CD14-positive monocyte (primary cell): Measurements from ENCODE around the gene SLC16A11. TPM values are rescaled to one million over a fixed set of nuclear protein-coding genes. Genes with fewer than 3 reads are reported as not detected.

Experiments used
- DNase-seq, 3 donors: peaks; one replicate each; pipeline ENCODE4 v3.0.0-alpha.2; 2011 to 2022
- H2AFZ ChIP-seq: 2 replicates; pipeline ENCODE4 v1.6.0; 2012; ENCODE audit warnings: mild to moderate bottlenecking, low read depth, low read length, inconsistent platforms; ENCODE audit not compliant: insufficient read depth, poor library complexity, severe bottlenecking
- H3K27ac ChIP-seq, 2 donors: 1 replicate in 1 of 2; 2 replicates in 1 of 2; pipeline ENCODE4 v1.5.1; 2012 to 2013; ENCODE audit warnings: low read length in 2 of 2, control low read depth in 1 of 2, inconsistent platforms in 1 of 2, low read depth in 1 of 2, mild to moderate bottlenecking in 1 of 2
- H3K27me3 ChIP-seq, 2 donors: one replicate each; pipeline versions ENCODE4 v1.6.0 to v1.6.1; 2011 to 2013; ENCODE audit warnings: low read length in 2 of 2; ENCODE audit not compliant: control insufficient read depth in 2 of 2, insufficient read depth in 2 of 2
- H3K36me3 ChIP-seq, 2 donors: replicated peaks in 1 of 2; 1 replicate in 1 of 2; 2 replicates in 1 of 2; pipeline versions ENCODE4 v1.5.1 to v1.6.1; 2012 to 2013; ENCODE audit warnings: low read length in 2 of 2, control low read depth in 1 of 2, inconsistent platforms in 1 of 2, mild to moderate bottlenecking in 1 of 2; ENCODE audit not compliant: insufficient read depth in 2 of 2, control insufficient read depth in 1 of 2
- H3K4me1 ChIP-seq, 2 donors: 1 replicate in 1 of 2; 2 replicates in 1 of 2; pipeline versions ENCODE4 v1.5.1 to v1.6.1; 2012 to 2013; ENCODE audit warnings: low read length in 2 of 2, control low read depth in 1 of 2, inconsistent platforms in 1 of 2, mild to moderate bottlenecking in 1 of 2, moderate library complexity in 1 of 2; ENCODE audit not compliant: insufficient read depth in 2 of 2, control insufficient read depth in 1 of 2
- H3K4me2 ChIP-seq: replicated peaks from 2 replicates; pipeline ENCODE3; 2012; ENCODE audit warnings: low read length, moderate library complexity, mild to moderate bottlenecking; ENCODE audit not compliant: poor library complexity, severe bottlenecking; ENCODE audit errors: extremely low read depth
- H3K4me3 ChIP-seq, 3 experiments: fragments of 200-600 bp in 1 of 3; sonication (generic) in 1 of 3; replicated peaks in 1 of 3; 1 replicate in 2 of 3; 2 replicates in 1 of 3; pipeline ENCODE4 v1.5.1; 2011 to 2013; ENCODE audit warnings: low read length in 3 of 3, mild to moderate bottlenecking in 3 of 3, control low read depth in 2 of 3, low read depth in 2 of 3, inconsistent platforms in 1 of 3, moderate library complexity in 1 of 3
- H3K79me2 ChIP-seq: 2 replicates; pipeline ENCODE4 v1.6.0; 2012; ENCODE audit warnings: mild to moderate bottlenecking, control low read depth, inconsistent platforms, low read length, moderate library complexity; ENCODE audit not compliant: insufficient read depth
- H3K9ac ChIP-seq: 2 replicates; pipeline ENCODE4 v1.6.0; 2017; ENCODE audit warnings: low read length, mild to moderate bottlenecking; ENCODE audit not compliant: insufficient read depth, poor library complexity, severe bottlenecking
- H3K9me3 ChIP-seq, 2 donors: replicated peaks in 1 of 2; 1 replicate in 1 of 2; 2 replicates in 1 of 2; pipeline versions ENCODE4 v1.5.1 to v1.6.1; 2012 to 2013; ENCODE audit warnings: low read length in 2 of 2, control low read depth in 1 of 2; ENCODE audit not compliant: control insufficient read depth in 1 of 2, insufficient read depth in 1 of 2
- H4K20me1 ChIP-seq: 2 replicates; pipeline ENCODE4 v1.6.0; 2012; ENCODE audit warnings: mild to moderate bottlenecking, low read length, control low read depth, moderate library complexity; ENCODE audit not compliant: insufficient read depth
- H3K27ac Mint-ChIP-seq, 7 donors: one replicate each; pipeline ENCODE4 v1.8.0; 2020; ENCODE audit warnings: mild to moderate bottlenecking in 7 of 7, mixed read lengths in 7 of 7, moderate library complexity in 6 of 7, inconsistent platforms in 2 of 7
- H3K27me3 Mint-ChIP-seq, 3 donors: one replicate each; pipeline ENCODE4 v1.8.0; 2021 to 2022; ENCODE audit warnings: low read depth in 3 of 3, mild to moderate bottlenecking in 3 of 3, mixed read lengths in 3 of 3, moderate library complexity in 3 of 3, inconsistent platforms in 1 of 3
- H3K36me3 Mint-ChIP-seq, 2 donors: one replicate each; pipeline ENCODE4 v1.8.0; 2020; ENCODE audit warnings: mixed read lengths in 2 of 2, inconsistent platforms in 1 of 2, mild to moderate bottlenecking in 1 of 2
- H3K4me1 Mint-ChIP-seq: one replicate; pipeline ENCODE4 v1.8.0; 2020; ENCODE audit warnings: mild to moderate bottlenecking, mixed read lengths
- H3K4me3 Mint-ChIP-seq, 2 donors: one replicate each; pipeline ENCODE4 v1.8.0; 2020; ENCODE audit warnings: mild to moderate bottlenecking in 2 of 2, mixed read lengths in 2 of 2, moderate library complexity in 1 of 2
- H3K9me3 Mint-ChIP-seq, 7 donors: one replicate each; pipeline ENCODE4 v1.8.0; 2020 to 2022; ENCODE audit warnings: mixed read lengths in 7 of 7, mild to moderate bottlenecking in 6 of 7, moderate library complexity in 6 of 7, inconsistent platforms in 2 of 7
- CTCF ChIP-seq: fragments of 200-600 bp; IDR thresholded peaks from one replicate; pipeline ENCODE4 v1.8.0; 2022; ENCODE audit warnings: antibody characterized with exemption, mild to moderate bottlenecking
- WGBS: methylation state at CpG from one replicate; pipeline ENCODE4 v1.1.5; 2013; ENCODE audit warnings: missing lambda C conversion rate; ENCODE audit not compliant: insufficient coverage; 5-methylcytosine and 5-hydroxymethylcytosine counted together
- intact Hi-C, 2 donors: fragments of 100-400 bp; cut with micrococcal nuclease; formaldehyde crosslinking; loops; one replicate each; pipeline versions ENCODE4 v1.15.0 to v1.15.1; 2023
- polyA plus RNA-seq, 3 donors: library from polyadenylated mRNA; depleted of rRNA in 1 of 3; unstranded in 2 of 3; stranded (reverse) in 1 of 3; fragments of 300-500 nt in 2 of 3; fragments of >200 nt in 1 of 3; fragmentation: Illumina TruSeq in 2 of 3; gene quantifications; 1 replicate in 2 of 3; 2 replicates in 1 of 3; pipeline ENCODE4 v1.2.3, GENCODE V29; 2012 to 2021

Gene SLC16A11
- polyA plus RNA-seq, 3 donors: not detected

DNA sequence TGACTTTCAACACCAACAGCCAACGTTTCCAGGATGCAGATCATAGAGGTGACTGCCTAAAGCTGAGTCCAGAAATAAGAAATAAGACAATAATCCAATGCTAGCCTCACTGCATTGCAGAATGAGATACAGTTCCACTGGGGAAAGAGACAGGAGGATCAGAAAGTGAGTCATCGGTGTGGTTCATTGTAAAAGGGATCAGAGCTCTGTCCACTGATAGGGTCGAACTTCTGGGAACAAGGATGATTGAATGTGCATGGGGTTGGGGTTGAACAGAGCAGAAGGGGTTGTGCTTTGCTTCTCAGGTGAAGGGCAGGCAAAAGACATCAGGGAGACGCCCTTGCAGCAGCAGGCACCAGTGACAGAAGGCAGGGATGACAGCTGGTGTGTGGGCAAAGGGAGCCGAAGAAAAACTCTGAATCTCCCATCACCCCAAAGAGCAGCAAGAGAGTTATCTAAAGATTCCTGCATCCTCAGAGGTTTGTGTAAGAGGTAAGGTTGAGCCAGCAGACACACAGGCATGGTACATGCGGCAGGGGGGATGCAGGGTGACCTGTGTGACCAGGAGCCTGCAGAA lies 19.7 kb upstream of the SLC16A11 start:
- Histone ChIP-seq H3K27me3 (no peaks in the 10 kb centered on the region), H3K9ac (no peak overlapping the region), H3K4me1 (peaks cover 14 to 28% of the 10 kb centered on the region in 2 donors), H3K79me2 (no peaks in the 10 kb centered on the region), H2AFZ (no peak overlapping the region), H3K27ac (no peak overlapping the region), H3K4me3 (no peak overlapping the region), H3K36me3 (no peaks in the 10 kb centered on the region), H4K20me1 (no peaks in the 10 kb centered on the region), H3K4me2 (no peak overlapping the region), H3K9me3 (peaks cover 9 to 14% of the 10 kb centered on the region in 2 donors)
- Mint-ChIP-seq H3K9me3 (peaks cover 10 to 17% (median 13%) of the 10 kb centered on the region in 7 donors), H3K27me3 (peaks cover 9 to 10% (median 9%) of the 10 kb centered on the region in 3 donors), H3K4me1 (peaks cover 32% of the 10 kb centered on the region), H3K4me3 (peak overlapping the region in 1 of 2 donors; percentile 24), H3K36me3 (peaks cover 7 to 8% of the 10 kb centered on the region in 2 donors), H3K27ac (peak overlapping the region in 1 of 7 donors; percentile 63)
- no peak for TF ChIP-seq CTCF
- intact Hi-C loops: loop anchor here in 1 of 2 donors (5.0 kb wide), 1 partner anchor 34 kb away; no protein-coding TSS in a partner anchor
- 96% methylated on average over 3 of the region's 6 CpGs for WGBS
- no peak for DNase-seq

DNA sequence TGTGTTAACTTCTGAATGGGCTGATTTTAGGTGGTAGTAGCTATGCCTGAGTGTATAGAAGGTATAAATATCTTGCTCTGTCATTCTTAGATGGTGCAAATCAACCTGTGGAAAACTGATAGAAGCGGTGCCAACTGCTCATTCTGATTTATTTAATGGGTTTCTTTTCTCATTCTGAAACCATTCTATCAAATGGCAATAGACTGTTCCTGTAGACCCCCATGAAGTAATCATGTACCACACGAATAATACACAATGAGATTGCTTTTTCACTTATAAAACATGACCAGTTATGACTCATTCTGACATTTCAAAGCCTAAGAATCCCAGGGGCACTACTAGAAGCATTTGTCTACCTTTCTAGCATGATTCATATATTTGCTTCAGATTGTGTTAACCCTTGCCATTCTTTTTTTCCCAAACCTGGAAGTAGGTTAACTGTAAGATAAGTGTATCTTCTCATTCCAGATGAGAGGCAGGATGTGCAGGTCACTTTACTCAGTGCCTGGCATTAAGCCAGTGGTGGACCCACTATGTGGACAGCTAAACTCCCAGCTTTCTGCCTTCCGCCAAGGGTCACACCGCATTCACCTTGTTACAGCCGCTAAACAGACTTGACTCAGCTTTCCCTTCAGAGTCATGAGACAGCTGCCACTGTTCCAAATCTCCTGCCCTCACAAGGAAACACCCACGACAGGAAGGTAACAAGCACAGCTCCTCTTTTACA lies 16.4 kb upstream of the SLC16A11 start:
- H3K9me3 ChIP-seq: no peaks in the 10 kb centered on the region
- no peak overlapping the region for H3K4me3 ChIP-seq
- peak in 1 of 3 donors; percentile 47 for DNase-seq
- TF ChIP-seq CTCF: no peak
- H3K9me3 Mint-ChIP-seq: peaks cover 0 to 3% (median 0%) of the 10 kb centered on the region in 7 donors
- H3K36me3 Mint-ChIP-seq: peaks cover 0 to 3% of the 10 kb centered on the region in 2 donors
- H3K27me3 ChIP-seq: no peaks in the 10 kb centered on the region
- H3K4me1 Mint-ChIP-seq: peaks cover 32% of the 10 kb centered on the region
- peaks cover 19 to 28% of the 10 kb centered on the region in 2 donors for H3K4me1 ChIP-seq
- H3K27ac ChIP-seq: no peak overlapping the region
- H3K4me3 Mint-ChIP-seq: no peak overlapping the region
- no peaks in the 10 kb centered on the region for H3K79me2 ChIP-seq
- 74% methylated on average over 3 of the region's 6 CpGs for WGBS
- intact Hi-C loops: loop anchor here in 1 of 2 donors (5.0 kb wide), 1 partner anchor 37 kb away; no protein-coding TSS in a partner anchor
- H3K36me3 ChIP-seq: no peaks in the 10 kb centered on the region
- H3K9ac ChIP-seq: no peak overlapping the region
- H3K27me3 Mint-ChIP-seq: peaks cover 4 to 10% (median 8%) of the 10 kb centered on the region in 3 donors
- H3K27ac Mint-ChIP-seq: peak overlapping the region in 2 of 7 donors; percentile 10 to 14
- H3K4me2 ChIP-seq: no peak overlapping the region
- no peak overlapping the region for H2AFZ ChIP-seq
- H4K20me1 ChIP-seq: no peaks in the 10 kb centered on the region
